OCI-LY1 (cell line): Measurements from ENCODE around the gene FGFR1OP2.
A peak's percentile ranks its signal among the peaks of the same experiment; 100 is the strongest.

ENCODE experiments used
- H2AFZ ChIP-seq: fragments of 200-600 bp; sonication (generic), shearing (Covaris generic); 2 replicates; pipeline ENCODE4 v1.6.0; 2014; ENCODE audit warnings: antibody characterized with exemption, mild to moderate bottlenecking, low read length
- H3F3A ChIP-seq: fragments of 200-600 bp; sonication (generic), shearing (Covaris generic); 2 replicates; pipeline ENCODE4 v1.6.0; 2014; ENCODE audit warnings: mild to moderate bottlenecking, antibody characterized with exemption, low read length, moderate library complexity; ENCODE audit not compliant: insufficient read depth
- H3K27ac ChIP-seq: fragments of 200-600 bp; sonication (generic); 2 replicates; pipeline ENCODE4 v1.5.1; 2014; ENCODE audit warnings: low read length, mixed run types, mild to moderate bottlenecking, low read depth; ENCODE audit not compliant: poor library complexity, severe bottlenecking
- H3K27me3 ChIP-seq: fragments of 200-600 bp; sonication (generic); 2 replicates; pipeline ENCODE4 v1.6.0; 2014; ENCODE audit warnings: antibody characterized with exemption, mild to moderate bottlenecking, low read length, moderate library complexity; ENCODE audit not compliant: insufficient read depth
- H3K36me3 ChIP-seq: fragments of 200-600 bp; sonication (generic); 2 replicates; pipeline ENCODE4 v1.6.1; 2014; ENCODE audit warnings: mild to moderate bottlenecking, antibody characterized with exemption, low read length, moderate library complexity, mixed read lengths; ENCODE audit not compliant: insufficient read depth
- H3K4me1 ChIP-seq: fragments of 200-600 bp; sonication (generic); 2 replicates; pipeline ENCODE4 v1.5.1; 2014; ENCODE audit warnings: mild to moderate bottlenecking, low read length, moderate library complexity; ENCODE audit not compliant: insufficient read depth, severe bottlenecking
- H3K4me2 ChIP-seq: fragments of 200-600 bp; sonication (generic), shearing (Covaris generic); 2 replicates; pipeline ENCODE4 v1.6.1; 2014; ENCODE audit warnings: low read length
- H3K4me3 ChIP-seq: fragments of 200-600 bp; sonication (generic); 2 replicates; pipeline ENCODE4 v1.5.1; 2014; ENCODE audit warnings: low read length, low read depth, mild to moderate bottlenecking, mixed read lengths; ENCODE audit not compliant: poor library complexity, severe bottlenecking
- H3K79me2 ChIP-seq: fragments of 200-600 bp; shearing (Covaris generic); 2 replicates; pipeline ENCODE4 v1.6.1; 2016; ENCODE audit warnings: mixed run types, low read length, mixed read lengths; ENCODE audit not compliant: insufficient read depth
- H3K9ac ChIP-seq: fragments of 200-600 bp; sonication (generic), shearing (Covaris generic); 2 replicates; pipeline ENCODE4 v1.6.1; 2014; ENCODE audit warnings: mild to moderate bottlenecking, low read length, mixed read lengths
- H3K9me2 ChIP-seq: fragments of 200-600 bp; sonication (generic), shearing (Covaris generic); 2 replicates; pipeline ENCODE4 v1.6.1; 2014; ENCODE audit warnings: low read depth, mild to moderate bottlenecking, low read length, mixed read lengths
- H3K9me3 ChIP-seq: fragments of 200-600 bp; shearing (Covaris generic); 2 replicates; pipeline ENCODE4 v1.6.1; 2014; ENCODE audit warnings: low read length, mixed read lengths
- H4K20me1 ChIP-seq: fragments of 200-600 bp; sonication (generic), shearing (Covaris generic); 2 replicates; pipeline ENCODE4 v1.6.0; 2016; ENCODE audit warnings: mild to moderate bottlenecking, low read length; ENCODE audit not compliant: insufficient read depth
- CTCF ChIP-seq: fragments of 200-600 bp; sonication (generic), shearing (Covaris generic); IDR thresholded peaks from 2 replicates; pipeline ENCODE4 v1.5.1; 2017; ENCODE audit warnings: mild to moderate bottlenecking, antibody characterized with exemption, low read length, moderate library complexity, mixed read lengths
- EZH2 ChIP-seq: fragments of 200-600 bp; sonication (generic), shearing (Covaris generic); IDR thresholded peaks from 2 replicates; pipeline ENCODE4 v1.8.0; 2017; ENCODE audit warnings: borderline replicate concordance, mixed run types, mild to moderate bottlenecking, antibody characterized with exemption, low read length, moderate library complexity, mixed read lengths

Gene FGFR1OP2

GRCh38 chr12:27000961-27001360 is 62.7 kb downstream of the FGFR1OP2 start:
- TF ChIP-seq EZH2 (no peak), CTCF (no peak)
- H3K9me3 ChIP-seq, result no peaks in the 10 kb centered on the region
- H3K27me3 ChIP-seq, result no peaks in the 10 kb centered on the region
- H4K20me1 ChIP-seq, result no peaks in the 10 kb centered on the region
- H3K36me3 ChIP-seq, result peaks cover 44% of the 10 kb centered on the region
- H3K27ac ChIP-seq, result no peak overlapping the region
- no peak overlapping the region for H3K9ac ChIP-seq
- H3K9me2 ChIP-seq, result no peaks in the 10 kb centered on the region
- H3F3A ChIP-seq, result no peaks in the 10 kb centered on the region
- no peak overlapping the region for H3K4me3 ChIP-seq
- H3K4me2 ChIP-seq, result no peak overlapping the region
- H2AFZ ChIP-seq, result no peak overlapping the region
- H3K4me1 ChIP-seq, result peaks cover 62% of the 10 kb centered on the region
- H3K79me2 ChIP-seq, result peaks cover 30% of the 10 kb centered on the region

GRCh38 chr12:27001663-27002062 is 63.4 kb downstream of the FGFR1OP2 start:
- no peaks in the 10 kb centered on the region for H3K9me2 ChIP-seq
- peaks cover 33% of the 10 kb centered on the region for H3K79me2 ChIP-seq
- no peaks in the 10 kb centered on the region for H4K20me1 ChIP-seq
- H3K4me2 ChIP-seq, result no peak overlapping the region; the same call in 1 of the 2 replicates
- H3K9ac ChIP-seq, result no peak overlapping the region
- peaks cover 38% of the 10 kb centered on the region for H3K36me3 ChIP-seq
- H3K27ac ChIP-seq, result peak overlapping the region; percentile 8
- H3K4me3 ChIP-seq, result no peak overlapping the region
- H3K4me1 ChIP-seq, result peaks cover 63% of the 10 kb centered on the region
- no peaks in the 10 kb centered on the region for H3K9me3 ChIP-seq
- no peak for TF ChIP-seq CTCF
- no peak for TF ChIP-seq EZH2
- H3F3A ChIP-seq, result no peaks in the 10 kb centered on the region
- H2AFZ ChIP-seq, result no peak overlapping the region
- no peaks in the 10 kb centered on the region for H3K27me3 ChIP-seq

GRCh38 chr12:27002141-27002540 is 63.9 kb downstream of the FGFR1OP2 start:
- H3K36me3 ChIP-seq, result peaks cover 35% of the 10 kb centered on the region
- no peaks in the 10 kb centered on the region for H3K9me3 ChIP-seq
- H3K4me1 ChIP-seq, result peaks cover 68% of the 10 kb centered on the region
- H3K4me2 ChIP-seq, result no peak overlapping the region
- peak overlapping the region; percentile 86 for H3K27ac ChIP-seq
- no peaks in the 10 kb centered on the region for H4K20me1 ChIP-seq
- H3K79me2 ChIP-seq, result peaks cover 38% of the 10 kb centered on the region
- no peaks in the 10 kb centered on the region for H3K27me3 ChIP-seq
- H3K9me2 ChIP-seq, result no peaks in the 10 kb centered on the region
- no peaks in the 10 kb centered on the region for H3F3A ChIP-seq
- H3K9ac ChIP-seq, result no peak overlapping the region
- no peak overlapping the region for H2AFZ ChIP-seq
- no peak for TF ChIP-seq CTCF
- no peak overlapping the region for H3K4me3 ChIP-seq
